Measurements from ENCODE around the gene PHC2.
"Not testable (repeated sequence)": the region's sequence is repeated elsewhere in the genome, so short reads cannot be mapped to it uniquely, and the experiment has no call there.

PHC2 gene

DNA sequence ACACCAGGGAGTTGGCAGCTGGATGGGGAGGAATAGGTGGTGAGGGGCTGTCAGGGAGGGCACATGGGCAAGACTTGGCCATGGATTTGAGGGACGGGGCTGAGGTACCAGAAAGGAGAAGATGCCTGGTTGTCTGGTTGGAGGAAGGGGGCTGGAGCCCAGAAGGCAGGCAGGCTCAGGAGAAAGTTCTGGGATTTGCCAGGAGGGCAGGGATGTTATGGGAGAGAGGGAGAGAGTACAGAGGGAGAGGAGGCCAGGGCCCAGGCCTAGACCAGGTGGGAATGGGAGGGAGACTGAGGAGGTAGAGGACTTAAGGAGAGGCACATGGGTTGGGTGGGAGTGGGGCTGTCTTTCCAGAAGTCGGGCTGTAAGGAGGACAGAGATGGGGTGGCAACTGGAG, 114.3 kb downstream of the PHC2 start:
- no peak for DNase-seq (ENCODE audit: low read depth in 2 of 2)

DNA sequence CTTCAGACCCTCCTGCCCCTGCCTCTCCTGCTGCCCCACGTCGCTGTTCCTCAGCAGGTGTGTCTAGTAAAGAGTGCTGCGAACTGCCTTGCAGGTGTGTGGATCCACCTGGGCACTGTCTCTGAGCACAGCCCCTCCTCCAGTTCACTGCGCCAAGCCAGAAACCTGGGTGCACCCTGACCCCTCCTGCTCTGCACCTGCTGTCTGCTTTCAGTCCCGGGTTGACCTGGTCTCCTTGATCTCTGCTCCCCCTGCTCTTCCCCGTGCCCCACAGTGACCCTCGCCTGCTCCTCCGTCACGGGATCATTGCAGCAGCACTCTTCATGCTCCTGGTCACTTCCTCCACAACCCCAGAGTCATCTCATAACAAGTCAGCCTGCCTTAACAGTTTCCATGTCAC, 116.5 kb downstream of the PHC2 start:
- no peak for DNase-seq (ENCODE audit: low read depth in 2 of 2)

DNA sequence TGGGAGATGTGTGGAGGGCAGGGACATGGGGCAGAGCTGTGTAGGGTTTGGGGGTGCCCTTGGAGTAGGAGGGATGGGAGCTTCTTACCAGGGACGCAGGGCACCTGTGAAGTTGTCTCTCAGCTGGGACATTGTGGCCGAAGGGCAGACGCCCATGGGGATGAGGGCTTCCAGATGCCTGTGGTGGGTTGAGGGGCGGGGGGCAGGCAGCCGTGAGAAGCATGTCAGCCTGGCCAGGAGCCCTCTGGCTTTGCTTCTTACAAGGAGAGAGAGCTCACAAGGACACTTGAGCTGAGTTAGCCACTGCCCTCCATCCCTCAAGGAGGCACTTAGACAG, 118.5 kb downstream of the PHC2 start:
- no peak for DNase-seq (ENCODE audit: low read depth in 2 of 2)

DNA sequence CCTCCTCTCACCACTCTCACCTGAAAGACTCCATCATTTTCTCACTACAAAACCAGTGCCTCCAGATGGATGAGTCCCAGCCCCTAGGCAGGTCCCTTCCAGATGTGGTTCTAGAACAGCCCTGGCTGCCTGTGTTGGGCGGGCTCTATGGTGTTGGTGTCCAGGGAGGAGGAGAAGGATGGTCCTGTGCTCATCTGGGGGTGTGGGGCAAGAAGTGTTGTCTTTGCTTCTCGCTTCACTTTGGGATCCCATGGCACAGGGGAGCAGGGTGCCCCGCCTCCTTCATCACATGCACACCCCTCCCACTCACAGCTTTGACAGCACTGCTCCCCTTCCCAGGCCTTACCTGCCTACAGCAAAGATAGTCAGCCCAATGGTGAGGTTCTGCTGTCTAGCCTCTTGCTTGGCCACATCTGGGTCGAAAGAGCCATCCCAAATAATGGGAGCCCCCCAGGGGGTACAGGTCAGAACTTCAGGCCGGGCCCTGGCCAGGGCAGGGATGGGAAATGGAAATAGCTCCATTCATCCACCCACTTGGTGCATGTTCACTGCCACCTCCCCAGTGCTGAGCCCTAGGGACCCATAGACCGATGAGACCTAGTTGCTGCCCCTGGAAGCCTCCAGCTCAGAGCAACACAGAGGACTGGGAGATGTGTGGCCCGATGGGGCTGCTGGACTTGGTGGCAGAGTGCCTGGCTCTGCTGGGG, 119.0 kb downstream of the PHC2 start:
- DNase-seq (ENCODE audit: low read depth in 2 of 2): no peak

DNA sequence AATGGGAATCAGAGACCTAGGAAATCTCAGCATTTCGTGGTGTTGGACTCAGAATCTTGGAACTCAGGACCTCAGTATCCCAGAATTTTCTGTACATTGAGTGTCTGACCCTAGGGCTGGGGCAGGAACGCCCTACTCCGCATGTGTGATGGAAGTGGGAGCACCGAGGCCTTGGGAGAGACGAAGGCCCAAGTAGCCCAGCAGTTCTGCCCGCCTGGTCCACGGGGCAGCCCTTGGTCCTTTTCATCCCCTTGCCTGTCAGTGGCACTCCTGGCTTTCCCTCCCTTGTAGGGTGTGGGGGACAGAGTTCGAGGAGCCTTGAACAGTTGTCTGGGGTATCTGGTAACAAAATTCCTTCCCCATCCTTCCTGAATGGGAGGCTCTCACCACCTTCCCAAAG, 120.2 kb downstream of the PHC2 start:
- DNase-seq (ENCODE audit: low read depth in 2 of 2): no peak

DNA sequence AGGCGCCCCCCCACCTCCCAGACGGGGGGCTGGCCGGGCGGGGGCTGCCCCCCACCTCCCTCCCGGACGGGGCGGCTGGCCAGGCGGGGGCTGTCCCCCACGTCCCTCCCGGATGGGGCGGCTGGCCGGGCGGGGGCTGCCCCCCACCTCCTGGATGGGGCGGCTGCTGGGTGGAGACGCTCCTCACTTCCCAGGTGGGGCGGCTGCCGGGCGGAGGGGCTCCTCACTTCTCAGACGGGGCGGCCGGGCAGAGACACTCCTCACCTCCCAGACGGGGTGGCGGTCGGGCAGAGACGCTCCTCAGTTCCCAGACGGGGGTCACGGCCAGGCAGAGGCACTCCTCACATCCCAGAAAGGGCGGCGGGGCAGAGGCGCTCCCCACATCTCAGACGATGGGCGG, 121.5 kb downstream of the PHC2 start:
- not testable (repeated sequence) for DNase-seq (ENCODE audit: low read depth in 2 of 2)

DNA sequence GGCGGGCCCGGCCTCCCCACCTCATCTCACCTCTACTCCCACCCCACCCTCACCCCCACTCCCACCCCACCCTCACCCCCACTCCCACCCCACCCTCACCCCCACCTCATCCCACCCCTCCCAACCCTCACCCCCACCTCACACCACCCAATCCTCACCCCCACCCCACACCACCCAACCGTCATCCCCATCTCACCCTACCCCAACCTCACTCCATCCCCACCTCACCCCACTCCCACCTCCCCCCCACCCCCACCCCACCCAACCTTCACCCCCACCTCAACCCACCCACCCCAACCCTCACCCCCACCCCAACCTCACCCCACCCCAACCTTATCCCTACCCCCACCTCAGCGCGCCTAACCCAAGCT, 123.4 kb downstream of the PHC2 start:
- DNase-seq (ENCODE audit: low read depth in 2 of 2): no peak

DNA sequence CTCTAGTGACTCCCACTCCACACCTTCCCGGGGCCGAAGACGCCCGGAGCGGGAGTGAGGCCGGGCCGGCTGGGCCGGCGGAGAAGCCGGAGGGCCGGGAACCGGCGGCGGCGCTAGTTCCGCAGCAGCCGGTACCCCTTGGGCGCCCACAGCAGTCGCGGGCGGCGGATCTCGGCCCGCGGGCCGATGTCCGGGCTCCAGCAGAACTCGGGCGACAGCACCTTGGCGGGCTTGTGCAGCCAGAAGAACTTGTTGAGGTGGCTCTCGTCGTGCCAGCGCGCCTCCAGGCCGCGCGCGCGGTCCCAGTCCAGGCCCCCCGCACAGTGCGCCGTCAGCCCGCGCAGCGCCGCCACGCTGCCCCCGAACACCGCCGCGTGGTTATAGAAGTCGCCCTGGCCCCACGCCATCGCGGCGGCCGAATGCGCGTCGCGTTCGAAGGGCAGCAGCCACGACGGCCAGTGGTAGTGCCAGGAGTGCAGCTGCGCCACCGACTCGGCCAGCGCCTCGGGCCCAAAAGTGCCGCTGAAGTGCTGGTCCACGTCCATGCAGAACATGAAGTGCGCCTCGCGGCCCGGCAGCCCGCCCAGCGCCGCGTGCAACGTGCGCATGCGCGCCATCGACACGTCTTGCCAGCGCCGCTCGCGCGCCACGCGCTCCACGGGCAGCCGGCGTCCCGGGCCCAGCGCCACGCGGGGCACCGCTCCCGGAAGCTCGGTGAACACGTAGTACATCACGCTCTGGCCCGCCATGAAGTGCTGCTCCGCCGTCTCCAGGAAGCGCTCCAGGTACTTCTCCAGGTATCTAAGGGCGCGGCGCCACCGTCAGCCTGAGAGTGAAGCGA, 124.0 kb downstream of the PHC2 start:
- DNase-seq (ENCODE audit: low read depth in 2 of 2): no peak

DNA sequence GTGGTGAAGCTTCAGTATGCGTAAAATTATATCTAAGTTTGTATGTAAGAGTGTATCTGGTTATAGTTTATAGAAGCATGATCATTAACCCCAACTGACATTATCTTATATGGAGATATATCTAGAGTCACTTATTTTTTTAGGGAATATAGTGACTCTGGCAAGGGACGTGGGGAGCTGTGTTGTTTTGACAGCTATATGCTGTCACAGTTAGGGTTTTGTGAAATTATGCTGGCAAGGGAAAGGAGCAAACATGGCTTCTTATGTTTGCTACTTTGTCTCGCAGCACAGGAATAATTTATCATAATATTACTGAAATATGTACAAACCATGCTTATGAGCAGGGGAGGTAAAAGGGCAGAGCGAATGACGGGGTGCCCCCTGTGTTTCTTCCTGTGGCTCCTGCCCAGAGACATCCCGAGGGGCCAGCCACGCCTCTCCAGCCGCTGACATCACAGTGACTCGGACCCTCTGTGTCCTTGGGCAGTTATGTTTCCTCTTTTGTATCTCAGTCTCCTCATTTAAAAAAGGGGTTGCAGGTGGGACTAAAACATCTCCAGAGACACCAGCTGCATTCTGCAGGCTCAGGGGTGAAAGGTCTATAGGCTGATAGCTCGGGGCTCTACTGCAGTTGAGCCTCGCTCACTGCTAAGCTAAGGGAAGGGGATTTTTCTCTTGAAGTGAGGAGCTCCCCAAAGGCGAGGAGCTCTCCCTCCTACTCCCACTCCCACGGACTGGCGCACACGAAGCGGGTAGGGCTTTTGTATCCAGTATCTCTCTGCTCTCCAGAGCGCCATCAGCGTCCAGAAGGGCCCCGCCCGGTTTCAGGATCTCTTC, 124.9 kb downstream of the PHC2 start:
- DNase-seq (ENCODE audit: low read depth in 2 of 2): no peak

DNA sequence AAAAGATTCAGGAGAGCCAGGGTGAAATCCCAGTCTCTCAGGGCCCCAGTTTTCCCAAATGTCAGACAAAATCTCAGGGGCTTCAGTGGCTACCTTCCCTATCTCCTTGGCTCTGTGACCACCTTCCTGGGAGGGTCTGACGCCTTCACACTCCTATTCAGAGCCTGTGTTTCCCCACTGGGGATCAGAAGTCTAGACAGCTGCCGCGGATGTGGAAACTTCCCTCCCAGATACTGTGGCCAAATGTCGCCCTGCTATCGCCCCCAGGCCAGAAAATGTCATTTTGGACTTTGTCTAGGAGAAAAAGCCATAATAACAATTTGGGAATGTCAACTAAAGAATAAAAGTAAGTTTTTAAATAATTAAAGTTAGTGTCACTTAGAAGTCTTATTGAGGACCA, 125.9 kb downstream of the PHC2 start:
- DNase-seq (ENCODE audit: low read depth in 2 of 2): no peak

DNA sequence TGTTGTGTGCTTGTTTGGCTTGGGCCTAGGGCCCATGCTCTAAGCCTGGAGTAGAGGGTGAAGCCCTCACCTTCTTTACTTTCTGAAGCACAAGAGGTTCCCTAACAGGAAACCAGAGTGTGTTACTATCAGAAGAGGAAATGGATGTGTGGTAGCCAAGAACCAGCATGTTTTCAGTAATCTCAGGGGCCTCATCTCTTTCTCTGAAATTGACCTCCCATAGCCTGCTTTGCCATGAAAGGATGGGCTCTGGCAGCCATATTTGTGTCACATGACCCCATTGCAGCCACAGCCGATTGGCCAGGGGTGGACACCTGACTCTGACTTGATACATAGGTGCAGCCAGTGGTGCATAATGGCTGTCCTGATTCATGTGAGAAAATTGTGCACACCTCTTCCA, 128.6 kb downstream of the PHC2 start:
- DNase-seq (ENCODE audit: low read depth in 2 of 2): no peak

DNA sequence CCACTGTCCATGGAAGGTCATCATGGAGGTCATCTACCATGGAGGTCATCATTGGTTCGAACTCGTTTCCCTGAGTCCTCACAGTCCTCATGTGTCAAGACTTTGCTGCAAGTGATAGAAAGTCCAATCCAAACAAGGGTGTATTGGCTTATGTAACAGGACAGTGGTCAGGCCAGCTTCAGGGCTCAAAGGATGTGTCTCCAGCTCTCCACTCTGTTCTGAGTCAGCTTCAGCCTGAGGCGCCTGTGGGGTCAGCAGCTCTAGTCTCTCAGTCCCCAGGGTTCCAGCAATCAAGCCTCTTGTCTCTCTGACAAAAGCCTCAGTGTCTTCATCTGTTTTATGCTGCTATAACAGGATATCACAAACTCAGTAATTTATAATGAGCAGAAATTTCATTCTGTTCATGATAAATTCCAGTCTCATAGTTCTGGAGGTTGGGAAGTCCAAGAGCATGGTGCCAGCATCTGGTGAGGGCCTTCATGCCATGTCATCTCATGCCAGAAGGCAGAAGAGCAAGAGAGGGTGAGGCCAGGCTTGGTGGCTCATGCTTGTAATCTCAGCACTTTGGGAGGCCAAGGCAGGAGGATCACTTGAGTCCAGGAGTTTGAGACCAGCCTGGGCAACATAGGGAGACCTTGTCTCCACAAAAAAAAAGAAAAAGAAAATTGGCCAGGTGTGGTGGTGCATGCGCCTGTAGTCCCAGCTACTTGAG, 129.5 kb downstream of the PHC2 start:
- DNase-seq (ENCODE audit: low read depth in 2 of 2): no peak

DNA sequence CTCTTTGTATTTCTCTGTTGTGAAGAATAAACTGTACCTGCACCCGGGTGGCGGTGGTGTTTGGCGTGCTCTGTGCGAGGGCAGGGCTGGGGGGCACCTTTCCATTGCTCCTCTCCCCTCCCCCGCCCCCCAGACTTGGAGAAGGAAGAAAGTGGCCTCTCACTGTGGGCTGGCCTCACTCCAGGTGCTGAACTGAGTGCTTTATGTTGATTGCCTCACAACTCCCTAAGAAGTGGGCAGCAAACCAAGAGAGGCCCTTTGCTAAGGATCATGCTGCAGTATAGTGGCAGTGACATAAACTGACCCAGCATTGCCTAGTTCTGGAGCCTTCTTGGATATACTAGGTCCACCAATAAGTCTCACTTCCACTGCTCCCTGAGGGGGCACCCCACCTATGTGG, 130.2 kb downstream of the PHC2 start:
- no peak for DNase-seq (ENCODE audit: low read depth in 2 of 2)

DNA sequence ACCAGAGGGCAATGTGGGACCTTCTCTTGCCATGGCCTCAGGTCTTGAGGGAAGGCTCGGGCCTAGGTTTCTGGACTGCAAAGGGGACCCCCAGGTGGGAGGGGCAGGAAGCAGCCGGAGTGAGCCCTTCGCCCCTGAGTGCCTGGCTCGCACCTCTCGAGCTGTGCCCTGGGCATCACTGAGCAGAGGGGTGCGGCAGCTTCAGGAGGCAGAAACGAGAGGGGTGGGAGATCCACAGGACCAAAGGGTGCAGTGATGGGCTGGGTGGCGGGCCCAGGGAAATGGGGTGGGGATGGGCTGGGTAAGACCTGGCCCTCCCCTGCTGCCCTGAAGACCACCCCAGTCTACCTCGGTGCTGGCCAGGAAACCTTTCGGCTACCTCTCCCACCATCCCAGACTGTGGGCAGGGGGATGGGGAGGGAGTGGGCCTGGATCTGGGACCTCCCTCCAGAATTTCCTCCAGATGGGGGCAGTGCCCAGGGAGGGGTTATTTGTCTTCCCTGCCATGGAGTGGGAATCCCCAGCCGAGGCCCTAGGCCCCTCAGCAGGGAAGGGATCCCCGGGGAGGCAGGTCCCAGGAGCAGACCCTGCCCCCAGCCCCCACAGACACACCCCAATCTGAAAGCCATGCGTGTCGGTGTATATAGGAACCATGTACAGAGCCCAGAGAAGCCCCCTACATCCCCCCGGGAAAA, 131.3 kb downstream of the PHC2 start:
- DNase-seq (ENCODE audit: low read depth in 2 of 2): no peak

DNA sequence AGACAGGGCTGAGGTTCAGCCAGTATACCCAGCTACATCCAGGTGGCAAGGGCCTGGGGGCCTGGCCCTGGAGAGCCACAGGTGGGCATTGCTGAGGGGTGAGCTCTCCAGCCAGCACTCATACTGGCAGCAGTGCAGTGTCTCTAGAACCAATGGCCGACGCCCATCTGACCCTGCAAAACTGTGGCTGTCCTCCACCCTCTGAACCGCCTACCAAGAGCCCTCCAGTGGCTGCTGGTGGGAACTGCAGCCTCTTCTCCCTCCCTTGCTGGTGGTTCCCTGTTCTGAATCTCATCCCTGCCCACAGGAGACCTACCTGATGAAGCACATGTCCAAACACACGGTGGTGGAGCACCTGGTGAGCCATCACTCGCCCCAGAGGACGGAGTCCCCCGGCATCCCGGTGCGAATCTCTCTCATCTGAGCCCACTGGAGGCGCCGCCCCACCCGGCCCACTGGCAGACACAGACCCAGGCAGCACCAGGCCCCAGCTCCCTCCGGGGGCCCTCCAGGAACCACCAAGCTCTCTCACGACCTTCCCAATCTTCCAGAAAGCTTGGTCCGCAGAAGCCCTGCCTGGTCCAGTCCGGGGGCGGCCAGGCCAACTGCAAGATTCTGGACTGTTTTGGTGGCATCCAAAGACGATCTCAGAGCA, 132.1 kb downstream of the PHC2 start:
- peak; percentile 55 to 61 for DNase-seq (ENCODE audit: low read depth in 2 of 2)

DNA sequence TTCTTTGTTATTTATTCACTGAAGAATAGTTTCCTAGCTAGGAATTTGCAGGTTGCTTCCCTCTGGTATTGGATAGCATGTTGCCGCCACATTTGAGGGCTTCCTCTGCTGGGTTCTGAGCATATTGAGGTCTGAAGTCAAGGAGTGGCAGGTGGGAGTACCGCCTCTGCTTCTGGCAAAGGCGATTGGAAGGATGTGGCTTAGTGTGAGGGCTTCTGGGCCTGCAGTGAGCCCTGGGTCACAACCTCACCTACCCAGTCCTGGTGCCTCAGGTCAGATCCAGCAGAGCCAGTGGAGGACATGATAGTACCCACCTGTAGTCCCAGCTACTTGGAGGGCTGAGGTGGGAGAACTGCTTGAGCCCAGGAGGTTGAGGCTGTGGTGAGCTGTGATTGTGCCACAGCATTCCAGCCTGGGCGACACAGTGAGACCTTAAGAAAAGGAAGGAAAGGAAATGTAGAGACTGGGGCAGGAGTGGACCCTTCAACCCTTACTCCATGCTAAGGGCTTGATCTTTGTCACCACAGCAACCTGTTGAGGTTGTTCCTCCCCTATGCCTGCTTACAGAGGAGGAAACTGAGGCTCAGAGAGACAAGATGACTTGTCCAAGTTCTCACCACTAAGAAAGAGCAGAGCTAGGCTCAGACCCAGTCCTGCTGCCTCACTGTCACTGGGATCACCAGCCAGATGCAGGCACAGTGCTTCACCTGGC, 132.8 kb downstream of the PHC2 start:
- DNase-seq (ENCODE audit: low read depth in 2 of 2): no peak

DNA sequence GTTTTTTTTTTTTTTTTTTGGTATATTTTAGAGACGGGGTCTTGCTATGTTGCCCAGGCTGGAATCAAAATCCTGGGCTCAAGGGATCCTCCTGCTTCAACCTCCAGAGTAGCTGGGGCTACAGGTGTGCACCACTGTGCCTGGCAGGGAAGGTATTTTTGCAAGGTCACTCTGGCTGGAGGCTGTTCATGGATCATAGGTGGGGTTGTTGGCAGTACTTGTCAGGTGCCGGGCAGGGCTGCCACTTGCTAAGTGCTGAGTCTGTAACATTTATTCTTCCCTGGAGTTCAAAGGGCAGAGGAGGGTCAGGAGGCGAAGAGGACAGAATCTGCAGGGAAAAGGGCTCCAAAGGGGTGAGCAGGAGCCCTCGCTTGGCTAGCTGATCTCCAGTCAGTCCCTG, 134.1 kb downstream of the PHC2 start:
- DNase-seq (ENCODE audit: low read depth in 2 of 2): no peak

DNA sequence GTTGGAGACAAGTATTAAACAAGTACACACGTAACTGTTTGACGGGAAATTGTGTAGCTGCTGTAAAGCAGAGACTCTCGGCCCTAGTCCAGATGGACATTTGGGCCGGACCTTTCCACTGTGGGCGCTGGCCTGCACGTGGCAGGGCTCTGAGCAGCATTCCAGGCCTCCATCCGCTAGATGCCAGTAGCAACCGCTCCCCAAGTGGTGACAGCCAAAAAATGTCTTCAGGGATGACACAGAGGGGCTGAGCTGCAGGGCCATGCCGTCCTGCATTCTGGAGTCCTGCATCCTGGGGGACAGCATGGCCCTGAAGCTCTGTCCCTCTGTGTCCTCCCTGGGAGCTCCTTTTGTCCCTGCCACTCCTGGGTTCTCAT, 134.8 kb downstream of the PHC2 start:
- DNase-seq (ENCODE audit: low read depth in 2 of 2): no peak

DNA sequence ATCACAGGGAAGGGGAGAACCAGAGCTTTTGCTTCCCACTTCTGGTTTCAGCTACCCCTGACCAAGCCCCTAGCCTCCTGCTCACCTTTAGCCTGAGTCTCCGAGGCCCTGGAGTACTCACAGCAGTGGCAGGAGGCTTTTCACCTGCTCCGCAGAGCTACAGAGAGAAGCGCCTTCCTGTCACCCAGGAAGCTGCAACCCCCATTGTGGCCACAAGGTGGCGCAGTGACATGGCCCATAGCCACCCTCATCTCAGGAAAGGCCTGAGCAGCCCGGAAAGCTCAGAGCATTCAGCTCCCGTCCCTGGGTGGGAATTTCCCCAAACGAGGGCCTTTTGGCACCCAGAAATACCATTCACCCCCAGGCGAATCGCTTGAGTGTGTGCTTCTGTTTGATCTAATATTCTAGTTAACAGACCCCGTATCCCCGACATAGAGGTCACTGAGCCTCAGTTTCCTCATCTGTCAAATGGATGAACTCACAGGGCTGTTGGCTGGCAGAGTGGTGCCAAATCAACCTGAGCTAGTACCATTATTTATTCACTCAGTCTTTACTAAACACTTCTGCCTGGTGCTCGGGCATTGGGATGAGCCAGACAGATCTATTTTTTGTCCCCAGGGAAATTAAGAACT, 135.3 kb downstream of the PHC2 start:
- DNase-seq (ENCODE audit: low read depth in 2 of 2): peak; percentile 77 to 85

DNA sequence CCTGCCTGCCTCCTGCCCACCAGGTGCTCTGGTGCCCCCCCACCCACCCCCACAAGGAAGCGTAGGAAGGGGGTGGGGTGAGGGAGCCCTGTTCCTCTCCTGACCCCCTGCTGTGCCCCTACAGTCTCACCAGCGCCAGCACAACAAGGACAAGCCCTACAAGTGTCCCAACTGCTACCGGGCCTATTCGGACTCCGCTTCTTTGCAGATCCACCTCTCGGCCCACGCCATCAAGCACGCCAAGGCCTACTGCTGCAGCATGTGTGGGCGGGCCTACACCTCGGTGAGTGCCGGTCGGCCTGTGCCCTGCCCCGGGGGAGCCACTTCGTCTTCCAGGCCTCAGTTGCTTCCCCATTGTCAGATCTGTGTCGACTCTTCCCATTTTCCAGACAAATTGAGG, 135.9 kb downstream of the PHC2 start:
- DNase-seq (ENCODE audit: low read depth in 2 of 2): no peak
